Adipocyte (in vitro differentiated cells): ENCODE results near the gene VAT1L.

Experiments
- DNase-seq: peaks from one replicate; pipeline ENCODE4 v3.0.0-alpha.2; 2015; ENCODE audit warnings: low read depth
- H3K27me3 ChIP-seq: replicated peaks from 2 replicates; pipeline ENCODE4 v1.7.0; 2013; ENCODE audit warnings: mild to moderate bottlenecking, low read length, moderate library complexity; ENCODE audit not compliant: control insufficient read depth, insufficient read depth
- H3K36me3 ChIP-seq: 2 replicates; pipeline ENCODE4 v1.7.0; 2013; ENCODE audit warnings: low read length, mild to moderate bottlenecking, moderate library complexity; ENCODE audit not compliant: control insufficient read depth, insufficient read depth, severe bottlenecking
- H3K4me1 ChIP-seq: 2 replicates; pipeline ENCODE4 v1.7.0; 2013; ENCODE audit warnings: mild to moderate bottlenecking, low read length, moderate library complexity; ENCODE audit not compliant: control insufficient read depth, insufficient read depth
- H3K4me3 ChIP-seq: 2 replicates; pipeline ENCODE4 v1.7.0; 2013; ENCODE audit warnings: mild to moderate bottlenecking, low read length, moderate library complexity
- H3K9ac ChIP-seq: 2 replicates; pipeline ENCODE4 v1.7.0; 2013; ENCODE audit warnings: mild to moderate bottlenecking, low read length, moderate library complexity
- H3K9me3 ChIP-seq: 2 replicates; pipeline ENCODE4 v1.7.0; 2013; ENCODE audit warnings: mild to moderate bottlenecking, low read length, moderate library complexity; ENCODE audit not compliant: control insufficient read depth

The VAT1L gene

GRCh38 chr16:77805398-77805797, 17.0 kb downstream of the VAT1L start:
- no peak for DNase-seq
- Histone ChIP-seq H3K4me1 (no peaks in the 10 kb centered on the region), H3K4me3 (no peak overlapping the region), H3K36me3 (no peaks in the 10 kb centered on the region), H3K27me3 (peaks cover 18% of the 10 kb centered on the region), H3K9me3 (peaks cover 4% of the 10 kb centered on the region), H3K9ac (no peak overlapping the region)

GRCh38 chr16:77807021-77807420, 18.7 kb downstream of the VAT1L start:
- H3K4me3 ChIP-seq = no peak overlapping the region
- peaks cover 4% of the 10 kb centered on the region for H3K9me3 ChIP-seq
- no peak for DNase-seq
- no peaks in the 10 kb centered on the region for H3K36me3 ChIP-seq
- peaks cover 17% of the 10 kb centered on the region for H3K27me3 ChIP-seq
- H3K9ac ChIP-seq = no peak overlapping the region
- H3K4me1 ChIP-seq = no peaks in the 10 kb centered on the region

- no peak for DNase-seq
- H3K4me3 ChIP-seq = no peak overlapping the region
- H3K36me3 ChIP-seq = no peaks in the 10 kb centered on the region
- peaks cover 1% of the 10 kb centered on the region for H3K9me3 ChIP-seq
- no peaks in the 10 kb centered on the region for H3K4me1 ChIP-seq
- H3K9ac ChIP-seq = no peak overlapping the region
- H3K27me3 ChIP-seq = peaks cover 13% of the 10 kb centered on the region
Observed at GRCh38 chr16:77812856-77813500, 24.6 kb downstream of the VAT1L start.

GRCh38 chr16:77816293-77816692, 27.9 kb downstream of the VAT1L start:
- H3K9me3 ChIP-seq = no peaks in the 10 kb centered on the region
- peaks cover 25% of the 10 kb centered on the region for H3K27me3 ChIP-seq
- H3K36me3 ChIP-seq = no peaks in the 10 kb centered on the region
- H3K4me1 ChIP-seq = no peaks in the 10 kb centered on the region
- no peak overlapping the region for H3K4me3 ChIP-seq
- H3K9ac ChIP-seq = no peak overlapping the region
- no peak for DNase-seq

- no peak for DNase-seq
- no peak overlapping the region for H3K4me3 ChIP-seq
- no peaks in the 10 kb centered on the region for H3K9me3 ChIP-seq
- H3K36me3 ChIP-seq = no peaks in the 10 kb centered on the region
- no peak overlapping the region for H3K9ac ChIP-seq
- H3K27me3 ChIP-seq = peaks cover 32% of the 10 kb centered on the region
- H3K4me1 ChIP-seq = no peaks in the 10 kb centered on the region
Observed at GRCh38 chr16:77820340-77820739, 32.0 kb downstream of the VAT1L start.

- Histone ChIP-seq H3K9me3 (no peaks in the 10 kb centered on the region), H3K36me3 (no peaks in the 10 kb centered on the region), H3K9ac (no peak overlapping the region), H3K27me3 (peaks cover 31% of the 10 kb centered on the region), H3K4me1 (no peaks in the 10 kb centered on the region), H3K4me3 (no peak overlapping the region)
- no peak for DNase-seq
Observed at GRCh38 chr16:77822661-77823060, 34.3 kb downstream of the VAT1L start.

- DNase-seq = no peak
- Histone ChIP-seq H3K27me3 (peaks cover 27% of the 10 kb centered on the region), H3K4me3 (no peak overlapping the region), H3K9ac (no peak overlapping the region), H3K36me3 (no peaks in the 10 kb centered on the region), H3K9me3 (no peaks in the 10 kb centered on the region), H3K4me1 (no peaks in the 10 kb centered on the region)
Observed at GRCh38 chr16:77823067-77823466, 34.7 kb downstream of the VAT1L start.

GRCh38 chr16:77825196-77825595, 36.8 kb downstream of the VAT1L start:
- H3K27me3 ChIP-seq = peaks cover 23% of the 10 kb centered on the region
- no peak overlapping the region for H3K4me3 ChIP-seq
- H3K9ac ChIP-seq = no peak overlapping the region
- H3K9me3 ChIP-seq = no peaks in the 10 kb centered on the region
- DNase-seq = no peak
- H3K4me1 ChIP-seq = no peaks in the 10 kb centered on the region
- no peaks in the 10 kb centered on the region for H3K36me3 ChIP-seq

GRCh38 chr16:77827032-77827431, 38.7 kb downstream of the VAT1L start:
- H3K36me3 ChIP-seq = no peaks in the 10 kb centered on the region
- H3K4me3 ChIP-seq = no peak overlapping the region
- no peak for DNase-seq
- H3K4me1 ChIP-seq = no peaks in the 10 kb centered on the region
- H3K27me3 ChIP-seq = peaks cover 16% of the 10 kb centered on the region
- no peak overlapping the region for H3K9ac ChIP-seq
- H3K9me3 ChIP-seq = no peaks in the 10 kb centered on the region

GRCh38 chr16:77833921-77834634, 45.7 kb downstream of the VAT1L start:
- H3K4me3 ChIP-seq = no peak overlapping the region
- H3K36me3 ChIP-seq = no peaks in the 10 kb centered on the region
- no peaks in the 10 kb centered on the region for H3K9me3 ChIP-seq
- H3K27me3 ChIP-seq = peaks cover 9% of the 10 kb centered on the region
- no peak for DNase-seq
- no peak overlapping the region for H3K9ac ChIP-seq
- H3K4me1 ChIP-seq = peaks cover 3% of the 10 kb centered on the region

- Histone ChIP-seq H3K9ac (no peak overlapping the region), H3K9me3 (no peaks in the 10 kb centered on the region), H3K4me1 (peaks cover 3% of the 10 kb centered on the region), H3K36me3 (no peaks in the 10 kb centered on the region), H3K27me3 (peaks cover 9% of the 10 kb centered on the region), H3K4me3 (no peak overlapping the region)
- no peak for DNase-seq
Observed at GRCh38 chr16:77834635-77835540, 46.5 kb downstream of the VAT1L start.
